ENCODE data around the gene TRAPPC2L. TPM values are rescaled to one million over a fixed set of nuclear protein-coding genes. Genes with fewer than 3 reads are reported as not detected.

Gene TRAPPC2L
- total RNA-seq, 1 experiment from 2014 or later, result 82.0 TPM

- TF ChIP-seq ZNF532 (CRISPR knock-in tag; IDR thresholded peaks at IDR 0.05; ENCODE audit: borderline replicate concordance) (no peak), JAZF1 (CRISPR knock-in tag; IDR thresholded peaks at IDR 0.05) (no peak), ZNF416 (CRISPR knock-in tag; IDR thresholded peaks at IDR 0.05) (no peak), TEAD4 (CRISPR knock-in tag; IDR thresholded peaks at IDR 0.05) (no peak), JUN (CRISPR knock-in tag; IDR thresholded peaks at IDR 0.05) (no peak), ATF1 (CRISPR knock-in tag; IDR thresholded peaks at IDR 0.05) (no peak), ATF6 (CRISPR knock-in tag; IDR thresholded peaks at IDR 0.05) (no peak), OVOL2 (CRISPR knock-in tag; IDR thresholded peaks at IDR 0.05; ENCODE audit: borderline replicate concordance) (no peak)
- TF ChIP-seq, protein P1, sequence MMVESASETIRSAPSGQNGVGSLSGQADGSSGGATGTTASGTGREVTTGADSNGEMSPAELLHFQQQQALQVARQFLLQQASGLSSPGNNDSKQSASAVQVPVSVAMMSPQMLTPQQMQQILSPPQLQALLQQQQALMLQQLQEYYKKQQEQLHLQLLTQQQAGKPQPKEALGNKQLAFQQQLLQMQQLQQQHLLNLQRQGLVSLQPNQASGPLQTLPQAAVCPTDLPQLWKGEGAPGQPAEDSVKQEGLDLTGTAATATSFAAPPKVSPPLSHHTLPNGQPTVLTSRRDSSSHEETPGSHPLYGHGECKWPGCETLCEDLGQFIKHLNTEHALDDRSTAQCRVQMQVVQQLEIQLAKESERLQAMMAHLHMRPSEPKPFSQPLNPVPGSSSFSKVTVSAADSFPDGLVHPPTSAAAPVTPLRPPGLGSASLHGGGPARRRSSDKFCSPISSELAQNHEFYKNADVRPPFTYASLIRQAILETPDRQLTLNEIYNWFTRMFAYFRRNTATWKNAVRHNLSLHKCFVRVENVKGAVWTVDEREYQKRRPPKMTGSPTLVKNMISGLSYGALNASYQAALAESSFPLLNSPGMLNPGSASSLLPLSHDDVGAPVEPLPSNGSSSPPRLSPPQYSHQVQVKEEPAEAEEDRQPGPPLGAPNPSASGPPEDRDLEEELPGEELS (CRISPR knock-in tag; IDR thresholded peaks at IDR 0.05), result no peak
- TF ChIP-seq, protein P2, sequence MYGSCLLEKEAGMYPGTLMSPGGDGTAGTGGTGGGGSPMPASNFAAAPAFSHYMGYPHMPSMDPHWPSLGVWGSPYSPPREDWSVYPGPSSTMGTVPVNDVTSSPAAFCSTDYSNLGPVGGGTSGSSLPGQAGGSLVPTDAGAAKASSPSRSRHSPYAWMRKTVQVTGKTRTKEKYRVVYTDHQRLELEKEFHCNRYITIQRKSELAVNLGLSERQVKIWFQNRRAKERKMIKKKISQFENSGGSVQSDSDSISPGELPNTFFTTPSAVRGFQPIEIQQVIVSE (CRISPR knock-in tag; IDR thresholded peaks at IDR 0.05; ENCODE audit: borderline replicate concordance), result no peak
- TF ChIP-seq, protein P3, sequence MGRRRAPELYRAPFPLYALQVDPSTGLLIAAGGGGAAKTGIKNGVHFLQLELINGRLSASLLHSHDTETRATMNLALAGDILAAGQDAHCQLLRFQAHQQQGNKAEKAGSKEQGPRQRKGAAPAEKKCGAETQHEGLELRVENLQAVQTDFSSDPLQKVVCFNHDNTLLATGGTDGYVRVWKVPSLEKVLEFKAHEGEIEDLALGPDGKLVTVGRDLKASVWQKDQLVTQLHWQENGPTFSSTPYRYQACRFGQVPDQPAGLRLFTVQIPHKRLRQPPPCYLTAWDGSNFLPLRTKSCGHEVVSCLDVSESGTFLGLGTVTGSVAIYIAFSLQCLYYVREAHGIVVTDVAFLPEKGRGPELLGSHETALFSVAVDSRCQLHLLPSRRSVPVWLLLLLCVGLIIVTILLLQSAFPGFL (CRISPR knock-in tag; IDR thresholded peaks at IDR 0.05; ENCODE audit: borderline replicate concordance), result no peak
Measured at GRCh38 chr16:88835383-88835782, 21.5 kb upstream of the TRAPPC2L start (continued).

DNA sequence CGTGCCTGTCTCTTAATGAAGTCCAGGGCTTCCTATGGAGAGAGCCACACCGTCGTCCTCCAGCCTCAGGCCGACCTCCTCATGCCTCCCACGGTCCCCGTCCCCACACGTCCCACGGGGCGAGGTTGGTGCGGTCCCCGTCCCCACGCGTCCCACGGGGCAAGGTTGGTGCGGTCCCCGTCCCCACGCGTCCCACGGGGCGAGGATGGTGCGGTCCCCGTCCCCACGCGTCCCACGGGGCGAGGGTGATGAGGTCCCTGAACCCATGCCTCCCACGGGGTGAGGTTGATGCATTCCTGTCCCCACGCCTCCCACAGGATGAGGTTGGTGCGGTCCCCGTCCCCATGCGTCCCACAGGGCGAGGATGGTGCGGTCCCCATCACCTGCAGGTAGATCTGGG is 21.1 kb upstream of the TRAPPC2L start:
- Mint-ChIP-seq H3K4me3 (no peak overlapping the region), H3K9me3 (no peaks in the 10 kb centered on the region), H3K4me1 (no peaks in the 10 kb centered on the region), H3K27ac (no peak overlapping the region), H3K36me3 (peaks cover 6% of the 10 kb centered on the region), H3K27me3 (ENCODE audit: low read depth) (no peaks in the 10 kb centered on the region)
- DNase-seq (ENCODE audit: low spot score) (no peak), ATAC-seq (no peak)
- CTCF ChIA-PET, result no interaction called here
- POLR2A ChIA-PET, result no interaction called here
- TF ChIP-seq, protein P3 (CRISPR knock-in tag; IDR thresholded peaks at IDR 0.05; ENCODE audit: borderline replicate concordance), result no peak
- TF ChIP-seq GTF2I (CRISPR knock-in tag; conservative IDR thresholded peaks at IDR 0.05) (no peak), ZNF138 (CRISPR knock-in tag; conservative IDR thresholded peaks at IDR 0.05) (no peak), FOXP1 (CRISPR knock-in tag; IDR thresholded peaks at IDR 0.05; ENCODE audit: borderline replicate concordance) (no peak), PRRX2 (CRISPR knock-in tag; IDR thresholded peaks at IDR 0.05) (no peak), NFE2L1 (CRISPR knock-in tag; IDR thresholded peaks at IDR 0.05) (no peak), USF2 (CRISPR knock-in tag; IDR thresholded peaks at IDR 0.05) (no peak), JAZF1 (CRISPR knock-in tag; IDR thresholded peaks at IDR 0.05) (no peak), ZNF423 (CRISPR knock-in tag; IDR thresholded peaks at IDR 0.05) (no peak), NFYB (CRISPR knock-in tag; conservative IDR thresholded peaks at IDR 0.05; ENCODE audit: low read depth) (no peak), MYBL2 (CRISPR knock-in tag; IDR thresholded peaks at IDR 0.05) (no peak), HMGA2 (CRISPR knock-in tag; IDR thresholded peaks at IDR 0.05) (no peak), ZNF317 (CRISPR knock-in tag; IDR thresholded peaks at IDR 0.05; ENCODE audit: borderline replicate concordance, low read depth) (no peak)
- TF ChIP-seq, protein P1 (CRISPR knock-in tag; IDR thresholded peaks at IDR 0.05), result no peak

All from WTC11 (cell line).